Endothelial cell of umbilical vein (primary cell): ENCODE measurements around the gene C10orf105. TPM values are rescaled to one million over a fixed set of nuclear protein-coding genes. Genes with fewer than 3 reads are reported as not detected.

Experiments
- BruUV-seq: library from RNA; stranded (reverse); fragments of 400-500 nt; replicated peaks from 2 replicates; lab custom pipeline; 2021; lab: Mats Ljungman, UMichigan
- CTCF ChIA-PET: fragments of 300-600, 350-600 bp; sonication (Branson Sonifier 250); formaldehyde crosslinking; loops from one replicate; lab custom pipeline; 2021; ENCODE audit warnings: antibody characterized with exemption, inconsistent platforms; lab: Charles Lee
- POLR2A ChIA-PET: fragments of 300-600, 350-600 bp; sonication (Branson Sonifier 250); formaldehyde crosslinking; loops from one replicate; lab custom pipeline; 2021; ENCODE audit warnings: antibody characterized with exemption, inconsistent platforms; lab: Charles Lee
- DNase-seq: peaks from one replicate; pipeline ENCODE4 v3.0.0-alpha.2; 2011; ENCODE audit warnings: low read depth, low spot score
- FAIRE-seq: peaks from 2 replicates; lab custom pipeline; 2011; peaks lifted over from hg19 to GRCh38; lab: Jason Lieb, UNC
- H2AFZ ChIP-seq: 2 replicates; pipeline ENCODE4 v1.6.0; 2012; ENCODE audit warnings: low read depth, low read length, control low read depth, inconsistent platforms
- H3K27ac ChIP-seq: 2 replicates; pipeline ENCODE4 v1.5.1; 2011; ENCODE audit warnings: low read depth, mild to moderate bottlenecking, control low read depth, low read length, moderate library complexity; ENCODE audit not compliant: insufficient read depth
- H3K27me3 ChIP-seq, 2 experiments: 2 replicates each; pipeline versions ENCODE4 v1.6.0 to v1.6.1; 2011; ENCODE audit warnings: low read length in 2 of 2, mixed read lengths in 1 of 2; ENCODE audit not compliant: control insufficient read depth in 2 of 2, insufficient read depth in 2 of 2
- H3K36me3 ChIP-seq, 2 experiments: 2 replicates in 1 of 2; 3 replicates in 1 of 2; pipeline ENCODE4 v1.5.1; 2011; ENCODE audit warnings: low read length in 2 of 2, mild to moderate bottlenecking in 1 of 2, moderate library complexity in 1 of 2; ENCODE audit not compliant: control insufficient read depth in 2 of 2, insufficient read depth in 2 of 2; ENCODE audit errors: extremely low read depth in 1 of 2
- H3K4me1 ChIP-seq: 3 replicates; pipeline ENCODE4 v1.5.1; 2011; ENCODE audit warnings: mild to moderate bottlenecking, low read length; ENCODE audit not compliant: control insufficient read depth, insufficient read depth; ENCODE audit errors: extremely low read depth
- H3K4me2 ChIP-seq: 2 replicates; pipeline ENCODE4 v1.6.1; 2011; ENCODE audit warnings: low read length, control low read depth, mixed read lengths; ENCODE audit not compliant: insufficient read depth
- H3K4me3 ChIP-seq, 3 experiments: fragments of 200-600 bp in 1 of 3; sonication (generic), shearing (Covaris generic) in 1 of 3; replicated peaks in 1 of 3; 2 replicates each; pipeline ENCODE4 v1.5.1; 2011 to 2016; ENCODE audit warnings: control low read depth in 3 of 3, low read length in 3 of 3, mild to moderate bottlenecking in 2 of 3, inconsistent platforms in 1 of 3, low read depth in 1 of 3, moderate library complexity in 1 of 3; ENCODE audit not compliant: insufficient read depth in 1 of 3
- H3K79me2 ChIP-seq: 2 replicates; pipeline ENCODE4 v1.6.0; 2012; ENCODE audit warnings: low read length, inconsistent platforms; ENCODE audit not compliant: control insufficient read depth, insufficient read depth
- H3K9ac ChIP-seq: replicated peaks from 2 replicates; pipeline ENCODE3; 2011; ENCODE audit warnings: low read length, control low read depth; ENCODE audit not compliant: insufficient read depth; ENCODE audit errors: extremely low read depth
- H3K9me1 ChIP-seq: replicated peaks from 3 replicates; pipeline ENCODE4 v1.6.0; 2011; ENCODE audit warnings: mild to moderate bottlenecking, low read length; ENCODE audit not compliant: control insufficient read depth, insufficient read depth; ENCODE audit errors: extremely low read depth
- H3K9me3 ChIP-seq: replicated peaks from 2 replicates; pipeline ENCODE4 v1.5.1; 2012; ENCODE audit warnings: low read length, inconsistent platforms; ENCODE audit not compliant: control insufficient read depth, insufficient read depth
- H4K20me1 ChIP-seq: replicated peaks from 2 replicates; pipeline ENCODE3; 2011; ENCODE audit warnings: mild to moderate bottlenecking, low read length; ENCODE audit not compliant: control insufficient read depth, insufficient read depth; ENCODE audit errors: extremely low read depth
- CTCF ChIP-seq, 2 donors: IDR thresholded peaks; 1 replicate in 1 of 2; 2 replicates in 1 of 2; pipeline ENCODE4 v1.5.1; 2011; ENCODE audit warnings: low read length in 2 of 2, mild to moderate bottlenecking in 2 of 2, moderate library complexity in 2 of 2, control low read depth in 1 of 2, inconsistent platforms in 1 of 2, low read depth in 1 of 2; ENCODE audit not compliant: insufficient read depth in 1 of 2; ENCODE audit errors: extremely low read depth in 1 of 2
- EZH2 ChIP-seq: IDR thresholded peaks from 2 replicates; pipeline ENCODE4 v1.6.1; 2012; ENCODE audit warnings: borderline replicate concordance, low read depth, mild to moderate bottlenecking, moderate library complexity, low read length, inconsistent platforms; ENCODE audit not compliant: severe bottlenecking
- FOS ChIP-seq: IDR thresholded peaks from 2 replicates; pipeline ENCODE4 v1.6.1; 2011; ENCODE audit warnings: mild to moderate bottlenecking, low read length, moderate library complexity, borderline replicate concordance; ENCODE audit not compliant: insufficient read depth
- GATA2 ChIP-seq: IDR thresholded peaks from 2 replicates; pipeline ENCODE4 v1.7.0; 2011; ENCODE audit warnings: low read depth, mild to moderate bottlenecking, moderate library complexity, mixed read lengths, low read length; ENCODE audit not compliant: insufficient read length, insufficient read depth
- JUN ChIP-seq: IDR thresholded peaks from 2 replicates; pipeline ENCODE4 v1.6.1; 2011; ENCODE audit warnings: borderline replicate concordance, low read depth; ENCODE audit not compliant: insufficient read length, insufficient read depth
- MAX ChIP-seq: IDR thresholded peaks from 2 replicates; pipeline ENCODE4 v1.6.1; 2011; ENCODE audit not compliant: insufficient read depth, insufficient read length
- MYC ChIP-seq: IDR thresholded peaks from one replicate; pipeline ENCODE4 v1.6.1; 2011; ENCODE audit warnings: mild to moderate bottlenecking, low read depth, low read length
- POLR2A ChIP-seq: IDR thresholded peaks from 2 replicates; pipeline ENCODE4 v1.6.1; 2012; ENCODE audit warnings: low read depth, mild to moderate bottlenecking, control low read depth, low read length
- POLR2AphosphoS5 ChIP-seq: IDR thresholded peaks from 2 replicates; pipeline ENCODE4 v1.6.1; 2012; ENCODE audit warnings: low read depth, mild to moderate bottlenecking, control low read depth, low read length, moderate library complexity; ENCODE audit not compliant: insufficient read depth
- dilution Hi-C: fragments of 300-500 bp; cut with MboI; formaldehyde crosslinking; loops from one replicate; pipeline ENCODE4 v1.15.0; 2019; ENCODE audit warnings: low sequenced_read_pairs; ENCODE audit not compliant: extremely low pct_ligation_motif_present
- intact Hi-C: fragments of 100-400 bp; cut with micrococcal nuclease; formaldehyde crosslinking; loops from one replicate; pipeline ENCODE4 v1.10.0; 2022
- polyA plus RNA-seq, 4 experiments: library from polyadenylated mRNA; depleted of rRNA in 3 of 4; stranded (reverse) in 3 of 4; unstranded in 1 of 4; fragments of >200 nt; gene quantifications; 2 replicates each; pipeline versions ENCODE4 v1.2.1 to v1.2.3, GENCODE V29; 2011 to 2012; ENCODE audit warnings: missing spikeins in 1 of 4
- total RNA-seq: library from RNA; stranded (reverse); gene quantifications from 2 replicates; pipeline ENCODE4 v1.2.3, GENCODE V29; 2021

The C10orf105 gene
- total and polyA plus RNA-seq, 2 donors (not counting 3 experiments of a cell fraction or from before 2014, with no cell fraction given) = not detected

GRCh38 chr10:71743089-71743838, 23.7 kb upstream of the C10orf105 start:
- Histone ChIP-seq H3K4me3 (no peak overlapping the region), H3K79me2 (no peaks in the 10 kb centered on the region), H3K27me3 (no peaks in the 10 kb centered on the region), H4K20me1 (no peaks in the 10 kb centered on the region), H3K9me3 (no peaks in the 10 kb centered on the region), H2AFZ (no peak overlapping the region), H3K27ac (no peak overlapping the region), H3K4me2 (no peak overlapping the region), H3K9ac (no peak overlapping the region), H3K9me1 (no peaks in the 10 kb centered on the region), H3K36me3 (no peaks in the 10 kb centered on the region), H3K4me1 (peaks cover 6% of the 10 kb centered on the region)
- DNase-seq (no peak), FAIRE-seq (no peak)
- intact Hi-C loops (no loop called here), dilution Hi-C loops (no loop called here)
- no TSS peak for BruUV-seq
- TF ChIP-seq JUN (no peak), CTCF (IDR thresholded peaks at IDR 0.05; ENCODE audit: extremely low read depth in 1 of 2, insufficient read depth in 1 of 2, low read depth in 1 of 2, low read length in 2 of 2) (no peak), MAX (no peak), MYC (no peak), GATA2 (no peak), EZH2 (no peak), POLR2A (no peak), POLR2AphosphoS5 (no peak), FOS (no peak)
- POLR2A ChIA-PET = no interaction called here
- CTCF ChIA-PET = no interaction called here
